ENCODE results near the gene PEX19.
A peak's percentile ranks its signal among the peaks of the same experiment; 100 is the strongest.

The PEX19 gene

GRCh38 chr1:160264795-160265307 is 20.1 kb downstream of the PEX19 start:
- no peak overlapping the region for H3K18ac ChIP-seq (ENCODE audit: low read length)
- H3K9ac ChIP-seq (ENCODE audit: low read depth, low read length, poor library complexity) = no peak overlapping the region
- WGBS, 2 donors (ENCODE audit: extremely low coverage in 2 of 2, insufficient read length in 2 of 2, insufficient replicate concordance in 1 of 2) = no CpG with 5 or more reads among the region's 4 CpGs
- H3K36me3 ChIP-seq (replicated peaks in 1 of 2; ENCODE audit: control insufficient read depth in 2 of 2, insufficient read depth in 2 of 2, low read length in 2 of 2) = peaks cover 0 to 4% of the 10 kb centered on the region in 2 donors
- H3K9me3 ChIP-seq (replicated peaks in 1 of 2; ENCODE audit: control insufficient read depth in 2 of 2, insufficient read depth in 1 of 2, low read depth in 1 of 2, low read length in 2 of 2) = no peaks in the 10 kb centered on the region
- no peak overlapping the region for H2AFZ ChIP-seq (ENCODE audit: low read length)
- no peak overlapping the region for H3K4me2 ChIP-seq (ENCODE audit: insufficient read depth, low read length, poor library complexity, severe bottlenecking)
- no peak overlapping the region for H2BK15ac ChIP-seq (ENCODE audit: low read length)
- DNase-seq (ENCODE audit: low spot score) = no peak
- H3K79me1 ChIP-seq (ENCODE audit: low read depth, low read length) = no peaks in the 10 kb centered on the region
- no peak overlapping the region for H4K8ac ChIP-seq (ENCODE audit: low read depth, low read length)
- H2BK5ac ChIP-seq (ENCODE audit: low read length) = no peak overlapping the region
- no peak overlapping the region for H2AK5ac ChIP-seq (ENCODE audit: low read depth, low read length)
- H3K23ac ChIP-seq (ENCODE audit: low read depth, low read length, poor library complexity) = no peak overlapping the region
- H3K27ac ChIP-seq (replicated peaks; ENCODE audit: low read length) = no peak overlapping the region
- no peak overlapping the region for H3K4ac ChIP-seq (ENCODE audit: low read length)
- no peak overlapping the region for H2BK120ac ChIP-seq (ENCODE audit: low read depth, low read length)
- no peak overlapping the region for H3K4me3 ChIP-seq (ENCODE audit: low read length in 2 of 2)
- no peak overlapping the region for H3K14ac ChIP-seq (ENCODE audit: low read length)
- H4K91ac ChIP-seq (ENCODE audit: low read depth, low read length, poor library complexity) = no peak overlapping the region
- H3K27me3 ChIP-seq (ENCODE audit: control insufficient read depth in 3 of 3, insufficient read depth in 3 of 3, low read depth in 1 of 3, low read length in 3 of 3) = no peaks in the 10 kb centered on the region
- peaks cover 2 to 5% of the 10 kb centered on the region in 2 donors for H3K4me1 ChIP-seq (ENCODE audit: control insufficient read depth in 2 of 2, insufficient read depth in 1 of 2, low read depth in 1 of 2, low read length in 2 of 2)
- no peak overlapping the region for H2BK12ac ChIP-seq (ENCODE audit: low read length)

- Histone ChIP-seq H2AFZ (ENCODE audit: low read length) (peak within 1 kb of the TSS; percentile 88), H2BK15ac (ENCODE audit: low read length) (no peak within 1 kb of the TSS), H3K4ac (ENCODE audit: low read length) (peak within 1 kb of the TSS; percentile 95), H3K4me1 (ENCODE audit: control insufficient read depth in 2 of 2, insufficient read depth in 1 of 2, low read depth in 1 of 2, low read length in 2 of 2) (peaks cover 6 to 7% of the 10 kb centered on the region in 2 donors), H4K8ac (ENCODE audit: low read depth, low read length) (peak within 1 kb of the TSS; percentile 43), H3K4me3 (ENCODE audit: low read length in 2 of 2) (peak within 1 kb of the TSS; percentile 83 to 100), H3K9ac (ENCODE audit: low read depth, low read length, poor library complexity) (peak within 1 kb of the TSS; percentile 100), H3K79me1 (ENCODE audit: low read depth, low read length) (no peaks in the 10 kb centered on the region), H2BK12ac (ENCODE audit: low read length) (no peak within 1 kb of the TSS), H3K4me2 (ENCODE audit: insufficient read depth, low read length, poor library complexity, severe bottlenecking) (peak within 1 kb of the TSS; percentile 58), H3K9me3 (replicated peaks in 1 of 2; ENCODE audit: control insufficient read depth in 2 of 2, insufficient read depth in 1 of 2, low read depth in 1 of 2, low read length in 2 of 2) (no peaks in the 10 kb centered on the region), H2AK5ac (ENCODE audit: low read depth, low read length) (peak within 1 kb of the TSS; percentile 93), H3K14ac (ENCODE audit: low read length) (peak within 1 kb of the TSS; percentile 2), H4K91ac (ENCODE audit: low read depth, low read length, poor library complexity) (peak within 1 kb of the TSS; percentile 22), H2BK120ac (ENCODE audit: low read depth, low read length) (peak within 1 kb of the TSS; percentile 18), H3K18ac (ENCODE audit: low read length) (peak within 1 kb of the TSS; percentile 100), H3K23ac (ENCODE audit: low read depth, low read length, poor library complexity) (peak within 1 kb of the TSS; percentile 99), H3K36me3 (replicated peaks in 1 of 2; ENCODE audit: control insufficient read depth in 2 of 2, insufficient read depth in 2 of 2, low read length in 2 of 2) (peaks cover 0 to 25% of the 10 kb centered on the region in 2 donors), H2BK5ac (ENCODE audit: low read length) (peak within 1 kb of the TSS; percentile 96), H3K27me3 (ENCODE audit: control insufficient read depth in 3 of 3, insufficient read depth in 3 of 3, low read depth in 1 of 3, low read length in 3 of 3) (no peaks in the 10 kb centered on the region), H3K27ac (replicated peaks; ENCODE audit: low read length) (peak within 1 kb of the TSS; percentile 78)
- DNase-seq (ENCODE audit: low spot score) = peak; percentile 96
- no CpG with 5 or more reads among the region's 67 CpGs for WGBS, 2 donors (ENCODE audit: extremely low coverage in 2 of 2, insufficient read length in 2 of 2, insufficient replicate concordance in 1 of 2)
Observed at GRCh38 chr1:160261893-160262794, 22.8 kb downstream of the PEX19 start, which contains the start of gene DCAF8. Gene DCAF8, minus strand, starts transcription at chr1:160262549. Its CDS starts 18,541 bp downstream, at chr1:160244008.

GRCh38 chr1:160261556-160261892 is 23.4 kb downstream of the PEX19 start:
- H3K14ac ChIP-seq (ENCODE audit: low read length) = no peak overlapping the region
- H2BK15ac ChIP-seq (ENCODE audit: low read length) = no peak overlapping the region
- no peak overlapping the region for H4K91ac ChIP-seq (ENCODE audit: low read depth, low read length, poor library complexity)
- H2AK5ac ChIP-seq (ENCODE audit: low read depth, low read length) = no peak overlapping the region
- peak overlapping the region; percentile 51 for H3K4me2 ChIP-seq (ENCODE audit: insufficient read depth, low read length, poor library complexity, severe bottlenecking)
- H3K9ac ChIP-seq (ENCODE audit: low read depth, low read length, poor library complexity) = peak overlapping the region; percentile 100
- H3K18ac ChIP-seq (ENCODE audit: low read length) = no peak overlapping the region
- H3K23ac ChIP-seq (ENCODE audit: low read depth, low read length, poor library complexity) = no peak overlapping the region
- WGBS, 2 donors (ENCODE audit: extremely low coverage in 2 of 2, insufficient read length in 2 of 2, insufficient replicate concordance in 1 of 2) = no CpG with 5 or more reads among the region's 8 CpGs
- peak overlapping the region; percentile 33 for H3K27ac ChIP-seq (replicated peaks; ENCODE audit: low read length)
- H3K9me3 ChIP-seq (replicated peaks in 1 of 2; ENCODE audit: control insufficient read depth in 2 of 2, insufficient read depth in 1 of 2, low read depth in 1 of 2, low read length in 2 of 2) = no peaks in the 10 kb centered on the region
- no peak overlapping the region for H3K4ac ChIP-seq (ENCODE audit: low read length)
- H3K4me1 ChIP-seq (ENCODE audit: control insufficient read depth in 2 of 2, insufficient read depth in 1 of 2, low read depth in 1 of 2, low read length in 2 of 2) = peaks cover 6 to 7% of the 10 kb centered on the region in 2 donors
- H3K79me1 ChIP-seq (ENCODE audit: low read depth, low read length) = no peaks in the 10 kb centered on the region
- H2BK5ac ChIP-seq (ENCODE audit: low read length) = peak overlapping the region; percentile 96
- H3K27me3 ChIP-seq (ENCODE audit: control insufficient read depth in 3 of 3, insufficient read depth in 3 of 3, low read depth in 1 of 3, low read length in 3 of 3) = no peaks in the 10 kb centered on the region
- peak overlapping the region; percentile 83 to 100 for H3K4me3 ChIP-seq (ENCODE audit: low read length in 2 of 2)
- H2AFZ ChIP-seq (ENCODE audit: low read length) = peak overlapping the region; percentile 88
- H2BK12ac ChIP-seq (ENCODE audit: low read length) = no peak overlapping the region
- H3K36me3 ChIP-seq (replicated peaks in 1 of 2; ENCODE audit: control insufficient read depth in 2 of 2, insufficient read depth in 2 of 2, low read length in 2 of 2) = peaks cover 0 to 29% of the 10 kb centered on the region in 2 donors
- no peak overlapping the region for H2BK120ac ChIP-seq (ENCODE audit: low read depth, low read length)
- H4K8ac ChIP-seq (ENCODE audit: low read depth, low read length) = no peak overlapping the region
- peak; percentile 23 for DNase-seq (ENCODE audit: low spot score)

All from neuronal stem cell (in vitro differentiated cells).